Brain microvascular endothelial cell (primary cell): ENCODE results near the gene DNAH11.

ENCODE experiments used
- DNase-seq: peaks from one replicate; pipeline ENCODE4 v3.0.0-alpha.2; 2020
- H3K27ac ChIP-seq: fragments of 250-450 bp; sonication (Bioruptor Pico); 2 replicates; pipeline ENCODE4 v1.5.1; 2020; ENCODE audit warnings: mild to moderate bottlenecking, moderate library complexity
- H3K27me3 ChIP-seq: fragments of 250-450 bp; sonication (Bioruptor Pico); replicated peaks from 2 replicates; pipeline ENCODE4 v1.5.1; 2020; ENCODE audit warnings: mild to moderate bottlenecking
- H3K36me3 ChIP-seq: fragments of 250-450 bp; sonication (Bioruptor Pico); replicated peaks from 2 replicates; pipeline ENCODE4 v1.5.1; 2020; ENCODE audit warnings: mild to moderate bottlenecking
- H3K4me3 ChIP-seq: 2 replicates; pipeline ENCODE4 v1.5.1; 2011; ENCODE audit warnings: low read depth, mild to moderate bottlenecking, control low read depth, low read length, moderate library complexity
- CTCF ChIP-seq: IDR thresholded peaks from 2 replicates; pipeline ENCODE4 v1.5.1; 2011; ENCODE audit warnings: low read depth, mild to moderate bottlenecking, moderate library complexity, low read length, control low read depth, inconsistent platforms; ENCODE audit errors: missing control alignments
- in situ Hi-C: cut with HindIII; loops from 2 replicates; pipeline ENCODE4 v1.10.0; 2017; ENCODE audit warnings: low sequenced_read_pairs, low pct_ligation_motif_present

Gene DNAH11

GRCh38 chr7:21884496-21884895 lies 341.7 kb downstream of the DNAH11 start:
- Histone ChIP-seq H3K36me3 (no peaks in the 10 kb centered on the region), H3K4me3 (no peak overlapping the region), H3K27me3 (no peaks in the 10 kb centered on the region), H3K27ac (no peak overlapping the region)
- no peak for DNase-seq
- in situ Hi-C loops, result no loop called here
- no peak for TF ChIP-seq CTCF

GRCh38 chr7:21886396-21886795 lies 343.6 kb downstream of the DNAH11 start:
- in situ Hi-C loops, result no loop called here
- H3K36me3 ChIP-seq, result no peaks in the 10 kb centered on the region

GRCh38 chr7:21887353-21887752 lies 344.5 kb downstream of the DNAH11 start:
- no peak overlapping the region for H3K4me3 ChIP-seq
- no peaks in the 10 kb centered on the region for H3K27me3 ChIP-seq
- H3K27ac ChIP-seq, result no peak overlapping the region
- in situ Hi-C loops, result no loop called here
- no peak for TF ChIP-seq CTCF
- no peak for DNase-seq
- H3K36me3 ChIP-seq, result no peaks in the 10 kb centered on the region

More at GRCh38 chr7:21886396-21886795, 343.6 kb downstream of the DNAH11 start:
- no peak for DNase-seq
- no peak overlapping the region for H3K4me3 ChIP-seq
- H3K27me3 ChIP-seq, result no peaks in the 10 kb centered on the region
- TF ChIP-seq CTCF, result no peak
- H3K27ac ChIP-seq, result no peak overlapping the region

- H3K27me3 ChIP-seq, result no peaks in the 10 kb centered on the region
- no peak for DNase-seq
- in situ Hi-C loops, result no loop called here
- H3K36me3 ChIP-seq, result no peaks in the 10 kb centered on the region
- TF ChIP-seq CTCF, result no peak
- no peak overlapping the region for H3K27ac ChIP-seq
- no peak overlapping the region for H3K4me3 ChIP-seq
Measured at GRCh38 chr7:21887779-21888178, 344.9 kb downstream of the DNAH11 start.

GRCh38 chr7:21891291-21891690 lies 348.5 kb downstream of the DNAH11 start:
- Histone ChIP-seq H3K27me3 (no peaks in the 10 kb centered on the region), H3K36me3 (no peaks in the 10 kb centered on the region), H3K4me3 (no peak overlapping the region), H3K27ac (no peak overlapping the region)
- no peak for DNase-seq
- TF ChIP-seq CTCF, result no peak
- in situ Hi-C loops, result no loop called here

GRCh38 chr7:21893401-21893800 lies 350.6 kb downstream of the DNAH11 start:
- H3K4me3 ChIP-seq, result no peak overlapping the region
- in situ Hi-C loops, result no loop called here
- TF ChIP-seq CTCF, result no peak
- H3K27me3 ChIP-seq, result no peaks in the 10 kb centered on the region
- DNase-seq, result no peak
- peaks cover 3% of the 10 kb centered on the region for H3K36me3 ChIP-seq
- no peak overlapping the region for H3K27ac ChIP-seq
